Measurements from ENCODE around the gene TCP11.

TCP11 gene

GRCh38 chr6:35080821-35081425 lies 60.2 kb downstream of the TCP11 start:
- no peak for DNase-seq (ENCODE audit: low read depth)

GRCh38 chr6:35080016-35080680 lies 61.0 kb downstream of the TCP11 start:
- DNase-seq (ENCODE audit: low read depth) = no peak

GRCh38 chr6:35079311-35080000 lies 61.7 kb downstream of the TCP11 start:
- DNase-seq (ENCODE audit: low read depth) = no peak

- no peak for DNase-seq (ENCODE audit: low read depth)
Measured at GRCh38 chr6:35078896-35079295, 62.2 kb downstream of the TCP11 start.

GRCh38 chr6:35078226-35078850 lies 62.8 kb downstream of the TCP11 start:
- DNase-seq (ENCODE audit: low read depth) = no peak

DNA sequence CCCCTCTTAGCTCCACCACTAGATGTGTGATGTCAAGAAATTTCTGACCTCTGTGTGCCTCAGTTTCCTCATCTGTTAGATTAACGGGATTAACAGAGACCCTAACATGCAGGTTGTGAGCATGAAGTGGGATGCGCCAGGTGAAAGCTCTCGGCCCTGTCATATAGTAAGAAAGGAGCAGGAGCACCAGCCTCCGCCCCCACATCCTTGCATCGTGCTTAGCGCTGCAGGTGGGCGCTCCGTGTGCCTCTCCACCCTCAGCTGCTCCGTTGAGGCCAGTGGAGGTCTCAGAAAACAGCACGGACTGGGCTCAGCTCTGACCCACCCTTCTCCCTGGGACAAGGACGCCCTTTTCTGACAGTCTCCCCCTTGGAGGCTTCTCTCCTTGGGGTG lies 63.4 kb downstream of the TCP11 start:
- no peak for DNase-seq (ENCODE audit: low read depth)

- no peak for DNase-seq (ENCODE audit: low read depth)
Measured at GRCh38 chr6:35076997-35077712, 64.0 kb downstream of the TCP11 start.

DNA sequence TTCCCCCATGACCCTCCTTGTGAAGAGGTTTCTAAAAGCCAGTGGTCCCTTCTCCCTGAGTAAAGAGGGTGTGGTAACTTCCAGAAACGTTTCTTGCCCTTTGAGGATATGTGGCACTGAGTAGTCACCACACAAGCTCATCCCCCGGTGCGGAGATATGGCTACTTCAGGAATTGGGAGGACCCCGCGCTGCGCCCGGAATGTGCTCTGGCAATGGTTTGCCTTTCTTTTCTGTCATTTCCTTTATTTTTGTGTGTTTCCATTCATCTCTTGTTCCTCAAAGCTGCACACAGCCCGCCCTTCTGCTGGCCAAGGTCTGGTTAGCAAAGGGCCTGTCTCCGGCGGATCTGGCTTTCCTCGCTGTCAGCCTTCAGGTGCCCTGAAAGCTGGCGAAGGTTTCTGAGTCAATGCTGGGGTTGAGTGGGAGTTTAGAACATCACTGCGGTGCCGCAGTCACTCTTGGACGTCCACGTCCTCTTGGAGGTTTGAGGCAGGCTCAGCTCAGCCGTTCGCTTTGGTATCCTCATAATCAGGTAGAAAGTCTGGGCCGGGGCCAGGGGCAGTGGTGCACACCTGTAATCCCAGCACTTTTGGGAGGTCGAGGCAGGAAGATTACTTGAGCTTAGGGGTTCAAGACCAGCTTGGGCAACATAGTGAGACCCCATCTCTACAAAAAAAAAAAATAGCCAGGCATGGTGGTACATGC lies 67.2 kb downstream of the TCP11 start:
- no peak for DNase-seq (ENCODE audit: low read depth)

DNA sequence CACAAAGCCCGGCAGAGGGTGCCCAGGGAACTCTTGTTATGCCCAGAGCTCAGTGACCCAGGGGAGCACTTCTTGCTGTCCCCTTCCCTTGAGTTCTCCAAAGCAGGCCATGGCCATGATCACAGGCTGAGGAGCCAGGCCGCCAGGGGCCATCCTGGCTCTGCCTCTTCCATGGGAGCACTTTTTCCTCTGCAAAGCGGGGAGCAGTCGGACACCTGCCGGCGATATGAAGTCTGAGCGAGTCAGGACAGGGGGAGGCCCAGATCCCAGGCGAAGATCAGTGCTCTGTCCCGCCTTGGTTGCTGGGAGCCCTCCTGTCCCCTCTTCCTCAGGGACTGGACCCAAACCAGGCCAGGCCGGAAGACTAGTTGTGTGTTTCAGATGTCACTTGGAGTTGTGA lies 67.9 kb downstream of the TCP11 start:
- no peak for DNase-seq (ENCODE audit: low read depth)

DNA sequence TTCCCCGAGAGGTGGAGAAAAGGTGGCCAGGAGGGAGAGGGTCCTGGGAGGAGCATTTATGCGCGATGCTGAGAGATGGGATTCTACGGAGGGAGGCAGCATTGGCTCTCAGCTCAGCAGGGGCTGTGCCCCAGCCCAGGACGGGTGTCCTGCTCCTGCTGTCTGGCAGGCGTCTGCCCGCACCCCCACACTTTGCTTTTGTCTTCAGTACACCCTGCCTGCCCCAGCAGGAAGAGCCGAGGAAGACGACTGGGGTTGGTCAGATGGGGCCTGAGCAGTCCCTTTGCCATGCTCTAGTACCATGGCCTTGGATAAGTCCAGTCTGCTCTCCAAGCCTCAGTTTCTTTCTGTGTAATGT lies 68.5 kb downstream of the TCP11 start:
- DNase-seq (ENCODE audit: low read depth) = no peak

DNA sequence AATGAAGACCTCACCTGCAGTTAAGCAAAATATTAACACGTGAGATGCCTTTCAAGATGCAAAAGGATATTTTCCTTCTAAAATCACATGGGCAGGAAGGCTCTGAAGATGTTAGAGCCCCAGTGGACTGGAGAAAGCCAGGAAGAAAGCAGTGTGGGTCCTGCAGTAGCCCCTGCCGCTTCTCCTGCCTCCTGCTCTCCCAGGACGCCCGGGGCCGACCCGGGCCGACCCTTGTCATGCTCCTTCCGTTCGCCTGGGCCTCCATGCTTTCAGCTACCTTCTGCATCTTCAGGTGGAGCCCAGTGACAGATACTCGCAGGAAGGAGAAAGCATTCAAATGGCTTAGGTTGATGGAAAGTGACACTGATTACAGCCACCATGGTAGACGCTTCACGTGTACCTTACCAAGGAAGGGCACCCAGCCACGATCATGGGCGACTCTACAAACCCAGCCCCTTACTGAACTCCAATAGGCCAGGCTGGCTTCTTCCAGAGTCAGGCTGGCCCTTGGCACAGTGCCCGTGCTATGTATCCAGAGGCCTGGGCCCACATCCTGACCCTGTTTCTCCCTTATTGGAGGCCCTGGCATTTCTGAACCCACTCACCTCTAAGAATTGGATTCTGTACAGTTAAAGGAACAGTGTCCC lies 69.0 kb downstream of the TCP11 start:
- no peak for DNase-seq (ENCODE audit: low read depth)

- no peak for DNase-seq (ENCODE audit: low read depth)
Measured at GRCh38 chr6:35071347-35071994, 69.7 kb downstream of the TCP11 start.

DNA sequence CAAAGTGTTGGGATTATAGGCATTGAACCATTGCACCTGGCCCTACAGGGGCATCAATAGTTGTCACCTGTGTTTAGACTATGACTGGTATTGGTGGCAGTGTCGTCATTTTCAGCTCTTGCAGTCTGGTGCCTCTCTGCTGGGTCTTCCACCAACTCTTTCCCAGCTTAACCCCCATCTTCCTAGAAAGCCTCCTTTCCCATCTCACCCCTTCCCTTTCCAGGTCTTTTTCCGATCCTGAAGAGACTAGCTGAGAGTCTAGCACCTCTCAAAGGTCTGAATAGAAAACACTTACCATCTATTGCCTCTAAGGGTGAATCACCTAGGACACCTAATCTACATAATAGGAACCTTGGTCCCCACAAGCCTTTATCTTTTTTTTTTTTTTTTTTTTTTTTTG lies 71.0 kb downstream of the TCP11 start:
- DNase-seq (ENCODE audit: low read depth) = no peak

GRCh38 chr6:35069262-35069661 lies 71.9 kb downstream of the TCP11 start:
- DNase-seq (ENCODE audit: low read depth) = no peak

- no peak for DNase-seq (ENCODE audit: low read depth)
Measured at GRCh38 chr6:35068644-35069043, 72.5 kb downstream of the TCP11 start.

GRCh38 chr6:35068206-35068605 lies 72.9 kb downstream of the TCP11 start:
- no peak for DNase-seq (ENCODE audit: low read depth)

Measured in stimulated activated CD8-positive, alpha-beta memory T cell treated with anti-CD3 and anti-CD28 coated beads, Interleukin-7, amount 100 ng/mL, for 24 hours (primary cell).